Esophagus squamous epithelium (tissue), 5 donors: Measurements from ENCODE around the gene TPD52L2. TPM values are rescaled to one million over a fixed set of nuclear protein-coding genes. Genes with fewer than 3 reads are reported as not detected.

Experiments used
- DNase-seq: peaks from one replicate; lab custom pipeline; 2025; lab: John Stamatoyannopoulos, UW
- H3K27ac ChIP-seq, 4 donors: fragments of 200-600 bp; sonication (generic); one replicate each; pipeline ENCODE4 v1.5.1; 2016 to 2019; ENCODE audit warnings: mild to moderate bottlenecking in 1 of 4
- H3K27me3 ChIP-seq, 4 donors: fragments of 200-600 bp; sonication (generic); 1 replicate in 3 of 4; 2 replicates in 1 of 4; pipeline versions ENCODE4 v1.5.1 to v1.6.0; 2017 to 2021; ENCODE audit warnings: antibody characterized with exemption in 1 of 4
- H3K36me3 ChIP-seq, 3 donors: fragments of 200-600 bp; sonication (generic); one replicate each; pipeline ENCODE4 v1.5.1; 2016 to 2019
- H3K4me1 ChIP-seq, 3 donors: fragments of 200-600 bp; sonication (generic); one replicate each; pipeline ENCODE4 v1.5.1; 2017 to 2019
- H3K4me3 ChIP-seq, 4 donors: fragments of 200-600 bp; sonication (generic); 1 replicate in 3 of 4; 2 replicates in 1 of 4; pipeline ENCODE4 v1.5.1; 2016 to 2019; ENCODE audit warnings: mild to moderate bottlenecking in 2 of 4, moderate library complexity in 1 of 4
- H3K9me3 ChIP-seq, 3 donors: fragments of 200-600 bp; sonication (generic); one replicate each; pipeline ENCODE4 v1.5.1; 2016 to 2019
- POLR2A ChIP-seq, 4 donors: fragments of 450-650 bp; IDR thresholded peaks; one replicate each; pipeline ENCODE4 v1.6.1; 2017; ENCODE audit warnings: antibody characterized with exemption in 4 of 4, mild to moderate bottlenecking in 4 of 4, moderate library complexity in 3 of 4
- WGBS, 2 donors: methylation state at CpG; one replicate each; pipeline ENCODE4 v1.1.5; 2018; 5-methylcytosine and 5-hydroxymethylcytosine counted together
- intact Hi-C: fragments of 100-400 bp; cut with DNase I; formaldehyde crosslinking; loops from one replicate; pipeline ENCODE4 v1.15.0; 2022
- total RNA-seq, 4 donors: library from RNA; depleted of rRNA; stranded (reverse); fragments of >200 nt; gene quantifications; one replicate each; pipeline ENCODE4 v1.1.0, GENCODE V29; 2016
- TF ChIP-seq, protein P1 (sequence below), 6 experiments: fragments of 450-650 bp in 4 of 6; fragments of 200-600 bp in 2 of 6; sonication (generic) in 2 of 6; IDR thresholded peaks; one replicate each; pipeline ENCODE4 v1.5.1; 2016 to 2019; ENCODE audit warnings: antibody characterized with exemption in 6 of 6, mild to moderate bottlenecking in 4 of 6, moderate library complexity in 4 of 6
- donor health status: DM: yes; HTN: yes; CAD: no.

TPD52L2 gene
- total RNA-seq, 4 donors from 2014 or later: 97.1 to 124 (median 116) TPM

DNA sequence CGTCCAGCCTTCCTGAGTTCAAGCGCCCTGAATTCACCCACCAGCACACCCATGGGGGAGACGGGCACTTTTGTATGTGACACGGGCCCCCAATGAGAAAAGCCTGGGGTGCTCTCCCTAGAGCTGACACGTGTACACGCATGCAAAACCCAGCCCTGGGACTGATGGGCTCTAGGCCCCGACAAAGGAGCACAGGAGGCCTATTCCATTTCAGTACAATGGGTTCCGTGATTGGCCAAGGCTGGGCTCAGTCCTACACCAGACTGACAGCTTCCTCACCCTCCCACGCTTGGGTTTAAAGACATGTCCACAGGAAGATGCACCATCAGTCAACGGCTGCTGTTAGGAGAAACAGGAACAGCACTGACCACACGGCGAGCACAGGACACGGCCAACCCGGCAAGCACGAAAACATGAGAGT, 42.8 kb upstream of the TPD52L2 start:
- 68 to 76% methylated on average over 6 to 12 of the region's 15 CpGs for WGBS, 2 donors
- TF ChIP-seq, protein P1, sequence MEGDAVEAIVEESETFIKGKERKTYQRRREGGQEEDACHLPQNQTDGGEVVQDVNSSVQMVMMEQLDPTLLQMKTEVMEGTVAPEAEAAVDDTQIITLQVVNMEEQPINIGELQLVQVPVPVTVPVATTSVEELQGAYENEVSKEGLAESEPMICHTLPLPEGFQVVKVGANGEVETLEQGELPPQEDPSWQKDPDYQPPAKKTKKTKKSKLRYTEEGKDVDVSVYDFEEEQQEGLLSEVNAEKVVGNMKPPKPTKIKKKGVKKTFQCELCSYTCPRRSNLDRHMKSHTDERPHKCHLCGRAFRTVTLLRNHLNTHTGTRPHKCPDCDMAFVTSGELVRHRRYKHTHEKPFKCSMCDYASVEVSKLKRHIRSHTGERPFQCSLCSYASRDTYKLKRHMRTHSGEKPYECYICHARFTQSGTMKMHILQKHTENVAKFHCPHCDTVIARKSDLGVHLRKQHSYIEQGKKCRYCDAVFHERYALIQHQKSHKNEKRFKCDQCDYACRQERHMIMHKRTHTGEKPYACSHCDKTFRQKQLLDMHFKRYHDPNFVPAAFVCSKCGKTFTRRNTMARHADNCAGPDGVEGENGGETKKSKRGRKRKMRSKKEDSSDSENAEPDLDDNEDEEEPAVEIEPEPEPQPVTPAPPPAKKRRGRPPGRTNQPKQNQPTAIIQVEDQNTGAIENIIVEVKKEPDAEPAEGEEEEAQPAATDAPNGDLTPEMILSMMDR (IDR thresholded peaks at IDR 0.05): no peak
- TF ChIP-seq POLR2A (IDR thresholded peaks at IDR 0.05): no peak
- DNase-seq: no peak
- intact Hi-C loops: no loop called here
- no peaks in the 10 kb centered on the region for H3K36me3 ChIP-seq
- peaks cover 0 to 16% (median 7%) of the 10 kb centered on the region in 3 donors for H3K4me1 ChIP-seq
- H3K27ac ChIP-seq: no peak overlapping the region
- no peak overlapping the region for H3K4me3 ChIP-seq
- peaks cover 0 to 32% (median 0%) of the 10 kb centered on the region in 4 donors for H3K27me3 ChIP-seq
- H3K9me3 ChIP-seq: no peaks in the 10 kb centered on the region

DNA sequence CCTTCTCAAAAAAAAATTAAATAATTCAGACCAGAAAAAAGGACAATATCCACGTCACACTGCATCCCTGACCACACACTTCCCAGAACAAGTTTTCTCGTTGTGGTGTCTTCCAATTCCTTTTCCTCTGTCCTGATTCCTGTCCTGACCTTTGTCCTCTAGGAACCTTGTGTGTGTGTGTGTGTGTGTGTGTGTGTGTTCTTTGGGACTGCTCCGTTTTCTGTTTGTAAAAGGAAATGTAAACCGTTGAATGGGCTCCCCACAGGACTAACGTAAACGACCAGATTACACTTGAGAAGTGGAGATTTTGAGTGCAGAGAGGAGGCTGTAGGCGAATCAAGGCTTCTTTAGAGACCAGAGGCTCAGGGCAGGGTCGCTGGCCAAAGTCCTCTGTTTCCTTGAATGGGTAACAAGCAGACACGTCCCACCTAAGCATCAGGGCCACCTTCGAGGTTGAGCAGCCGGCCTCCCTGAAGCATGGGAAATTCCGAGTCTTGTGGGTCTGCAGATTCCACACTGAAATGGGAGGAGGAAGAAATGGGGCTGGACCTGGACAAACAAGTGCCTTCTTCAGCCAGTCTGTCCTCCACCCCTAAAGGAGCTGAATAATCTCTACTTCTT, 41.3 kb upstream of the TPD52L2 start:
- Histone ChIP-seq H3K9me3 (no peaks in the 10 kb centered on the region), H3K27me3 (peaks cover 0 to 43% (median 0%) of the 10 kb centered on the region in 4 donors), H3K36me3 (no peaks in the 10 kb centered on the region), H3K4me3 (no peak overlapping the region), H3K4me1 (peaks cover 0 to 20% (median 14%) of the 10 kb centered on the region in 3 donors), H3K27ac (no peak overlapping the region)
- TF ChIP-seq POLR2A (IDR thresholded peaks at IDR 0.05): no peak
- TF ChIP-seq, protein P1 (IDR thresholded peaks at IDR 0.05): no peak
- intact Hi-C loops: no loop called here
- no peak for DNase-seq
- 63 to 68% methylated on average over 7 to 11 of the region's 12 CpGs for WGBS, 2 donors

DNA sequence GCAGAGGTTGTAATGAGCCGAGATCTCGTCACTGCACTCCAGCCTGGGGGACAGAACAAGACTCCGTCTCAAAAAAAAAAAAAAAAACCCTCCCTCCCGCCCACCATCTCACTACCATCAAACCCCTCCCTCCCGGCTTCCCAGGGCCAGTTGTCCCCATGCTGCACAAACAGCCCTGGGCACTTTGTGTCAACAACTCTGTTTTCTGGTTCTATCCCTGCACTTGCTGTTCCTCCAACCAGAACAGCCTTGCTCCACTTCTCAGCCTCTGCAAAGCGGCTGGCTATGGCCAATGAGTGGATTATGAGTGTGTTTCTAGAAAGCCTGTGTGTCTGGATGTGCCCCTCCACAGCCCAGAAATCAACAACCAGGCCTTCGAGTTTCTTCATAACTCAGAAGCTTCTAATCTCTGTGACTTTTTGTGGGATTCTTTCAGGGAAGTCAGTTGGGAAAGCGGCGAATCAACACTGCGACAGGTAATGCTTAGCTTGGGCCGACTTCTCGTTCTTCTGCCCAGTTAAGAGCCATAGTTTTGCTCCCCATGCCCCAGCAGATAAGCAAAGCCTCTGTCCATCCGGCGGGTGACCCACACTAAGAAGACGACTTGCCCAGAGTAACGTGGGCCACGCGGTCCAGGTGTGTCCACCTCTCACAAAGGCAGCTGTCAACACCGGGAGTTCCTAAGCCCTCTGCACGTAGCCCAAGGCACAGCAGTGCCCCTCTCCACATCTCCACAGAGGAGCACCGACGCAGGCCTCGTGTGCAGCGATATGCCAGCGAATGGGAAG, 39.5 kb upstream of the TPD52L2 start:
- no peaks in the 10 kb centered on the region for H3K9me3 ChIP-seq
- peaks cover 0 to 60% (median 0%) of the 10 kb centered on the region in 4 donors for H3K27me3 ChIP-seq
- no peaks in the 10 kb centered on the region for H3K36me3 ChIP-seq
- WGBS, 2 donors: 86 to 87% methylated on average over 24 to 25 of the region's 25 CpGs
- TF ChIP-seq POLR2A (IDR thresholded peaks at IDR 0.05): no peak
- TF ChIP-seq, protein P1 (IDR thresholded peaks at IDR 0.05): no peak
- DNase-seq: no peak
- intact Hi-C loops: no loop called here
- peaks cover 13 to 26% (median 14%) of the 10 kb centered on the region in 3 donors for H3K4me1 ChIP-seq
- no peak overlapping the region for H3K4me3 ChIP-seq
- no peak overlapping the region for H3K27ac ChIP-seq

DNA sequence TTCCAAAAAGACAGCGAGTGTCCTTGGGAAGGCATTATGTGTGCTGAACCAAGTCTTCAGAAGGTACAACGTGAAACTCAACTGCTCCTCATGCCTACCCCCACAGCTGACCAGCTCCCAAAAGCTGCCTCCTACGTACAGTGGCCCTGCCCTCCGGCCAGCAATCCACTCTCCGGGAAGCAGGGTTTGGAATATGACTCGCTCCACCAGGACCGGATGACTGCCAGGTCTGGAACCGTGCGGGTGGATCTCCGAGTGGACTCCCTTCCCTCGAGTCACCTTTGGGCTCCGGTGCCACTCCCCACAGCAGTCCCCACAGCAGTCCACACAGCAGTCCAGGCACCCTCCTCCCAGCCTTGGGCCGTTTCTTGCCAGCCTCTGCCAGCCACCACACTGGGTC, 38.3 kb upstream of the TPD52L2 start:
- Histone ChIP-seq H3K36me3 (no peaks in the 10 kb centered on the region), H3K9me3 (no peaks in the 10 kb centered on the region), H3K27ac (no peak overlapping the region), H3K4me3 (no peak overlapping the region), H3K4me1 (peaks cover 14 to 31% (median 15%) of the 10 kb centered on the region in 3 donors), H3K27me3 (peaks cover 0 to 66% (median 0%) of the 10 kb centered on the region in 4 donors)
- DNase-seq: no peak
- WGBS, 2 donors: 70 to 81% methylated on average over 7 to 11 of the region's 13 CpGs
- no peak for TF ChIP-seq POLR2A (IDR thresholded peaks at IDR 0.05)
- TF ChIP-seq, protein P1 (IDR thresholded peaks at IDR 0.05): no peak
- intact Hi-C loops: no loop called here

DNA sequence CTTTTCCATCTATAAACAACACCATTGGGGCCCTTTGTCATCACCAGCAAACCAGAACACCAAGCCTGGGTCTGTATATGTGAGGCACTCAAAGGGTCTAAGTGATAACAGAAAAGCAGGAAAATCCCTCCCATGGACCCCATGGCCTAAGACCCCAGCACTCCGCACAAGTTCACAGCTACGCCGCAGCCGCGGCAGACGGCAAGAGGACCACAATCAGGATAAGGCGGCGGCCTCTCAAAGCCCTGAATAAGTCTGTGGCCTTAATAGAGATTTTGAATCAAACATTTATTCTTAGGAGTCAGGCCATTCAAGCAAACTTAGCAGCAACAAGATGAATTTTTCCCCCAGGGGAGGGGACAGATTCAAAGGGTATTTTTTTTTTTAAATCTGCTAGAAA, 36.9 kb upstream of the TPD52L2 start:
- H3K4me3 ChIP-seq: no peak overlapping the region
- 98 to 100% methylated on average over 1 to 8 of the region's 8 CpGs for WGBS, 2 donors
- DNase-seq: no peak
- intact Hi-C loops: no loop called here
- no peaks in the 10 kb centered on the region for H3K9me3 ChIP-seq
- H3K36me3 ChIP-seq: no peaks in the 10 kb centered on the region
- peaks cover 0 to 75% (median 0%) of the 10 kb centered on the region in 4 donors for H3K27me3 ChIP-seq
- TF ChIP-seq POLR2A (IDR thresholded peaks at IDR 0.05): no peak
- TF ChIP-seq, protein P1 (IDR thresholded peaks at IDR 0.05): no peak
- H3K4me1 ChIP-seq: peaks cover 19 to 45% (median 20%) of the 10 kb centered on the region in 3 donors
- no peak overlapping the region for H3K27ac ChIP-seq
